PC-3 (cell line): Measurements from ENCODE around the gene UBL4A.

Source experiments
- CTCF ChIP-seq: fragments of 300-600 bp; sonication (generic); conservative IDR thresholded peaks from 2 replicates; pipeline ENCODE4 v1.5.1; 2017; ENCODE audit warnings: antibody characterized with exemption, low read depth, mild to moderate bottlenecking, low read length
- EZH2 ChIP-seq: fragments of 300-600 bp; sonication (generic); IDR thresholded peaks from one replicate; pipeline ENCODE4 v1.6.1; 2017; ENCODE audit warnings: antibody characterized with exemption, mild to moderate bottlenecking, low read length; ENCODE audit not compliant: unreplicated experiment
- EZH2phosphoT487 ChIP-seq: fragments of 300-600 bp; sonication (generic); IDR thresholded peaks from 2 replicates; pipeline ENCODE4 v1.6.1; 2018; ENCODE audit warnings: mild to moderate bottlenecking, antibody characterized with exemption, low read length, borderline replicate concordance

- TF ChIP-seq CTCF (no peak), EZH2 (no peak), EZH2phosphoT487 (no peak)
Measured at GRCh38 chrX:154476821-154477220, 9.6 kb downstream of the UBL4A start.
